Colonic mucosa (tissue), 4 donors: ENCODE data around the gene RILP. TPM values are rescaled to one million over a fixed set of nuclear protein-coding genes. Genes with fewer than 3 reads are reported as not detected.

ENCODE experiments used
- DNase-seq: peaks from one replicate; pipeline ENCODE4 v3.0.0-alpha.2; 2020
- H3K27ac ChIP-seq: fragments of 200-600 bp; one replicate; pipeline ENCODE4 v1.8.0; 2021
- H3K27me3 ChIP-seq: fragments of 200-600 bp; one replicate; pipeline ENCODE4 v1.8.0; 2021
- H3K36me3 ChIP-seq: fragments of 200-600 bp; one replicate; pipeline ENCODE4 v1.8.0; 2021
- H3K4me1 ChIP-seq: fragments of 200-600 bp; one replicate; pipeline ENCODE4 v1.8.0; 2021; ENCODE audit warnings: mild to moderate bottlenecking
- H3K4me3 ChIP-seq: fragments of 200-600 bp; one replicate; pipeline ENCODE4 v1.8.0; 2021
- H3K9ac ChIP-seq, 2 donors: one replicate each; pipeline ENCODE4 v1.7.0; 2013; ENCODE audit warnings: control low read depth in 2 of 2, low read depth in 2 of 2, low read length in 2 of 2
- H3K9me3 ChIP-seq: fragments of 200-600 bp; one replicate; pipeline ENCODE4 v1.8.0; 2021
- intact Hi-C: fragments of 100-400 bp; cut with DNase I; formaldehyde crosslinking; loops from one replicate; pipeline ENCODE4 v1.14.1; 2022
- total RNA-seq, 2 donors: library from RNA; stranded (reverse); fragmentation: NEBNext Ultra II Directional in 1 of 2; extraction: Animal tissue kit (Norgen Biotek cat#: 25700) in 1 of 2; gene quantifications; one replicate each; pipeline ENCODE4 v1.2.1, GENCODE V29; 2021
- TF ChIP-seq, protein P1 (sequence below): fragments of 200-600 bp; IDR thresholded peaks from one replicate; pipeline ENCODE4 v1.8.0; 2022; ENCODE audit warnings: antibody characterized with exemption, mild to moderate bottlenecking
- donor health status: healthy.
- donor health status: DM: no; HTN: no; CAD: no.
- donor health status: DM: no; HTN: no; CAD: no.

Gene RILP
- total RNA-seq, 2 donors from 2014 or later, result 35.7 to 40.4 TPM

DNA sequence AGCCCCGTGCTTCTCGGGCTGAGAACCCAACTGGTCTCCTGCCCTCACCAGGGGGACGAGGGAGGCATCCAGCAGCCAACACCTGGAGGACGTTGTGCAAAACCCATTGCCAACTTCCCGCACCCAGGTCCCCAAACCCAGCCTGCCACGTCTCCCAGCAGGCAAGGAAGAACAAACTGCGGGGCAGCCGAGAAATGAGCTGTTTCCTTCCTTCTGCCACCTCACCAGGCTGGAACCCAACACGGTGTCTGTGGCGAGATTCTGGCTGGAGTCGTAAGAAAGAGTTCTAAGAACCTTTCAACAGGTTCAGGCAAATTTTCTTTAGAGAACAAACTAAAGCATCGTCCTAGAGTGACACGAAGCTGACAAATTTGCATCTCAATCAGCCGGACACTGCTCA, 24.6 kb downstream of the RILP start:
- no peak for DNase-seq
- Histone ChIP-seq H3K4me1 (peaks cover 4% of the 10 kb centered on the region), H3K27me3 (no peaks in the 10 kb centered on the region), H3K9me3 (no peaks in the 10 kb centered on the region), H3K9ac (no peak overlapping the region), H3K4me3 (no peak overlapping the region), H3K27ac (no peak overlapping the region), H3K36me3 (no peaks in the 10 kb centered on the region)
- intact Hi-C loops, result no loop called here
- TF ChIP-seq, protein P1, sequence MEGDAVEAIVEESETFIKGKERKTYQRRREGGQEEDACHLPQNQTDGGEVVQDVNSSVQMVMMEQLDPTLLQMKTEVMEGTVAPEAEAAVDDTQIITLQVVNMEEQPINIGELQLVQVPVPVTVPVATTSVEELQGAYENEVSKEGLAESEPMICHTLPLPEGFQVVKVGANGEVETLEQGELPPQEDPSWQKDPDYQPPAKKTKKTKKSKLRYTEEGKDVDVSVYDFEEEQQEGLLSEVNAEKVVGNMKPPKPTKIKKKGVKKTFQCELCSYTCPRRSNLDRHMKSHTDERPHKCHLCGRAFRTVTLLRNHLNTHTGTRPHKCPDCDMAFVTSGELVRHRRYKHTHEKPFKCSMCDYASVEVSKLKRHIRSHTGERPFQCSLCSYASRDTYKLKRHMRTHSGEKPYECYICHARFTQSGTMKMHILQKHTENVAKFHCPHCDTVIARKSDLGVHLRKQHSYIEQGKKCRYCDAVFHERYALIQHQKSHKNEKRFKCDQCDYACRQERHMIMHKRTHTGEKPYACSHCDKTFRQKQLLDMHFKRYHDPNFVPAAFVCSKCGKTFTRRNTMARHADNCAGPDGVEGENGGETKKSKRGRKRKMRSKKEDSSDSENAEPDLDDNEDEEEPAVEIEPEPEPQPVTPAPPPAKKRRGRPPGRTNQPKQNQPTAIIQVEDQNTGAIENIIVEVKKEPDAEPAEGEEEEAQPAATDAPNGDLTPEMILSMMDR, result no peak

DNA sequence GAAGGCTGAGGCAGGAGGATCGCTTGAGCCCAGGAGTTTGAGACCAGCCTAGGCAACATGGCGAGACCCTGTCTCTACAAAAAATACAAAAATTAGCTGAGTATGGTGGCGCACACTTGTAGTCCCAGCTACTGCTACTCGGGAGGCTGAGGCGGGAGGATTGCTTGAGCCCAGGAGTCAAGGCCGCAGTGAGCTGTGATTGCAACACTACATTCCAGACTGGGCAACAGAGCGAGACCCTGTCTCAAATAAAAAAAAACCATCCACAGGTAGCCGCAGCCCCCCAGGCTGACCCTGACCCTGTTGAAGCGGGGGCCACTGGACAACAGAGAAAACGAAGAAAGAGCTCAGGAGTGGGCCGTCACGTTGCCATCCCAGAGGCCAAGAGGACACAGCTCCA, 25.0 kb downstream of the RILP start:
- Histone ChIP-seq H3K27me3 (no peaks in the 10 kb centered on the region), H3K4me1 (peaks cover 4% of the 10 kb centered on the region), H3K36me3 (no peaks in the 10 kb centered on the region), H3K9ac (no peak overlapping the region), H3K27ac (no peak overlapping the region), H3K4me3 (no peak overlapping the region), H3K9me3 (no peaks in the 10 kb centered on the region)
- intact Hi-C loops, result no loop called here
- TF ChIP-seq, protein P1, result no peak
- DNase-seq, result no peak

DNA sequence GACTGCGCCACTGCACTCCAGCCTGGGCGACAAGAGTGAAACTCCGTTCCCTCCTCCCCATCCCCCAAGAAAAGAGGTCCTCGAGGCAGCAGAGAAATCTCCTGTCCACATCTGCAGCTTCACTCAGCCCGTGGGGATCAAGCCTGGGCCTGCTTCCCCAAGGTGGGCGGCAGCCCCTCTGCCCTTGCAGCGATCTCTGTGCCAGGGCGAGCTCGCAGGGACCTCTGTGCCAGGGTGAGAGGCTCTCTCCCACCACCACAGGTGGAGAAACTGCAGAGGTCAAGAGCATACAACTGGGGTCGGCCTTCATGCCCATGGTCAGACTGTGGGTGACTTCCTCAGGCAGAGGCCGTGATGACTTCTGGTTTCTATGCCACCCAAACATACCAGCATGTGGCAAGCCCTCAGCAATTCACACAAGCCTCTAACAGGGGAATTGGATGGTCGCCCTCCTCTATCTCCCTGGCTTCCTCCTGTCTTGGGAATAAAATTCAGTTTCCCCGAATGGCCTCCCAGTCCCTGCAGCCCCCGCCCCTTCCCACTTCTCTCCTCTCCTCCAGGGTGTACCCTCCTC, 26.5 kb downstream of the RILP start:
- Histone ChIP-seq H3K27me3 (no peaks in the 10 kb centered on the region), H3K9me3 (no peaks in the 10 kb centered on the region), H3K9ac (no peak overlapping the region), H3K4me3 (no peak overlapping the region), H3K4me1 (peaks cover 8% of the 10 kb centered on the region), H3K27ac (no peak overlapping the region), H3K36me3 (no peaks in the 10 kb centered on the region)
- DNase-seq, result no peak
- intact Hi-C loops, result no loop called here
- TF ChIP-seq, protein P1, result no peak

DNA sequence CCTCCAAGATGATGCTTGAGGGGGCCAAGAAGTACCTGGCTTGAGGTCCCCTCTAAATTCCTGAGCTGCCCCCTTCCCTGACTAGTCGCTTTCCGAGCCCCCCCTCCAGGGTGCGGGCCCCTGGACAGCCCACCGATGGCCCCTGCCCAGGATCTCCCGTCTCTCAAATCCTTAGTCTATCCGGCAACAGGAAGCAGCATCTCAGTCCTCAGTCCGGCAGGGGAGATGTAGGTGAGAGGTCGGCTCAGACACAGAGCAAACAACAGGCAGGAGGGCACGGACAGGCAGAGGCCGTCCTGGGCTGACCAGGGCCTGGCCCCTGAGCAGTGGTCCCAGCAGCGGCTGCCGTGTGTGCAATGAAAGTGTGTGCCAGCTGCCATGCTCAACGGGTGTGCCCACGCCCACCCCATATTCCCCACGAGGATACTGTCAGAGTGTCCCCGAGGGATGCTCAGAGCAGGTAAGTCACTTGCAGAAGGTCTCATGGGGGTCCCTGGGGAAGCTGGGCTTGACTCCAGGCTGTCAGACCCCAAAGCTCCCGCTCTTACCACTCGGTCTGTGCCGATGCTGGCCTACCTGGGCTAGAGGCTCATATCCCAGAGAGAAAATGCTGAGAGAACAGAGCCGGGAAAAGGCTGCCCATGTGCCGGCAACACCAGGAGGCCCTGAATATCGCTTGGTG, 28.3 kb downstream of the RILP start:
- peak overlapping the region in 1 of 2 donors; percentile 20 for H3K9ac ChIP-seq
- H3K27ac ChIP-seq, result no peak overlapping the region
- intact Hi-C loops, result no loop called here

DNA sequence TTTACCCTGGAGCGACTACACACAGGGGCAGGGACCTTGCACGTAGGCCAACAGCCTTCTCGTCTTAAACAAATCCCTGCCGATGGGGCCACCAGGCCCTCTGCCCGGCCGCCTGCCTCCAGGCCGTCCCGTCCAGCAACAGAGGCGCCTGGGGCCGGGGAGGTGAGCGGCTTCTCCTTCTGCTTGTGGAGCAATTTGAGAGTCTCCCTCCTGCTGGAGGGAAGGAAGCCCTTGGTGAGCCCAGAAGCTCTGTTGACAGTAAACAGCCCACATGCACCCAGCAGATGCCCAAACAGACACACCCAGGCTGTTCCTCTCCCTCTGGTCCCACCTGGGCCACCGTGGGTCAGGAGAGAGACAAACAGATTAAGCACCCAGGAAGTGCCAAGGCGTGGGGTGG, 29.2 kb downstream of the RILP start:
- Histone ChIP-seq H3K9ac (no peak overlapping the region), H3K27ac (no peak overlapping the region)
- no peak for DNase-seq

More for the DNA sequence above, 28.3 kb downstream of the RILP start:
- TF ChIP-seq, protein P1, result no peak
- DNase-seq, result no peak
- Histone ChIP-seq H3K36me3 (no peaks in the 10 kb centered on the region), H3K27me3 (no peaks in the 10 kb centered on the region), H3K9me3 (no peaks in the 10 kb centered on the region), H3K4me3 (no peak overlapping the region), H3K4me1 (peaks cover 7% of the 10 kb centered on the region)

More for the DNA sequence above, 29.2 kb downstream of the RILP start:
- Histone ChIP-seq H3K27me3 (no peaks in the 10 kb centered on the region), H3K9me3 (no peaks in the 10 kb centered on the region), H3K4me3 (no peak overlapping the region), H3K36me3 (no peaks in the 10 kb centered on the region), H3K4me1 (peaks cover 7% of the 10 kb centered on the region)
- TF ChIP-seq, protein P1, result no peak
- intact Hi-C loops, result no loop called here
